COLO668 (cell line): ENCODE data around the gene AFAP1.

Experiments
- DNase-seq: peaks from one replicate; lab custom pipeline; 2025; ENCODE audit not compliant: unreplicated experiment; lab: John Stamatoyannopoulos, UW

AFAP1 gene

GRCh38 chr4:7898385-7898784 is 41.3 kb downstream of the AFAP1 start:
- DNase-seq, result no peak

DNA sequence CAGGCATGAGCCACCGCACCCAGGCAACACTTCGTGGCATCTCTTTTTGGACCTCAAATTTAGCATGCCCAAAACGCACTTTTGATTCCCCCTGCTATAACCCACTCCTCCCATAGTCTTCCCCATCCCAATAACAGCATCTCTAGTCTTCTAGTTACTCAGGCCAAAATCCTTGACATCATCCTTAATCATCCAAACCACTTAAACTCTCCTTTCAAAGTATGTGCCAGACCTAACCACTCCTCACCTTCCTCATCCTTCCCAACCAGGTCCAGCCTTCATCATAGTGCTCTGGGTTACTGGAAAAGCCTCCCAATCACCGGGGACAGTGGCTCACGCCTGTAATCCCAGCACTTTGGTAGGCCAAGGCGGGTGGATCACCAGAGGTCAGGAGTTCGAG is 41.9 kb downstream of the AFAP1 start:
- DNase-seq, result no peak

GRCh38 chr4:7894677-7895181 is 44.9 kb downstream of the AFAP1 start:
- DNase-seq, result no peak

GRCh38 chr4:7894098-7894676 is 45.5 kb downstream of the AFAP1 start:
- no peak for DNase-seq

DNA sequence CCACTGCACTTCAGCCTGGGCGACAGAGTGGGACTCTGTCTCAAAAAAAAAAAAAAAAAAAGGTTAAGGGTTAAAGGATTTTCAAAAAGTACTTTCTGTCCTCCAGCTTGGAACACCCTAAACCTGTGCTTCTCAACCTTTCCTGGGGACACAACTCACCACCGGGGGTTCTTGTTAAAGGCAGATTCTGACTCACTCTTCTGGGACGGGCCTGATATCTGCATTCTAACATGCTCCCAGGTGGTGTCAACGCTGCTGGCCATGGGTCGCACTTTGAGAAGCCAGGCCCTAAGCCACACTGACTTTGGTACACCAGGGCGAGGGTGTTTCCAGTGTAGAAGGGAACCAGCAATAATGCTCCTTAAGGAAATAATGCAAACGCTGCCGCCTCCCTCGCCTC is 46.1 kb downstream of the AFAP1 start:
- no peak for DNase-seq

- DNase-seq, result no peak
Observed at GRCh38 chr4:7892212-7893019, 47.2 kb downstream of the AFAP1 start.

DNA sequence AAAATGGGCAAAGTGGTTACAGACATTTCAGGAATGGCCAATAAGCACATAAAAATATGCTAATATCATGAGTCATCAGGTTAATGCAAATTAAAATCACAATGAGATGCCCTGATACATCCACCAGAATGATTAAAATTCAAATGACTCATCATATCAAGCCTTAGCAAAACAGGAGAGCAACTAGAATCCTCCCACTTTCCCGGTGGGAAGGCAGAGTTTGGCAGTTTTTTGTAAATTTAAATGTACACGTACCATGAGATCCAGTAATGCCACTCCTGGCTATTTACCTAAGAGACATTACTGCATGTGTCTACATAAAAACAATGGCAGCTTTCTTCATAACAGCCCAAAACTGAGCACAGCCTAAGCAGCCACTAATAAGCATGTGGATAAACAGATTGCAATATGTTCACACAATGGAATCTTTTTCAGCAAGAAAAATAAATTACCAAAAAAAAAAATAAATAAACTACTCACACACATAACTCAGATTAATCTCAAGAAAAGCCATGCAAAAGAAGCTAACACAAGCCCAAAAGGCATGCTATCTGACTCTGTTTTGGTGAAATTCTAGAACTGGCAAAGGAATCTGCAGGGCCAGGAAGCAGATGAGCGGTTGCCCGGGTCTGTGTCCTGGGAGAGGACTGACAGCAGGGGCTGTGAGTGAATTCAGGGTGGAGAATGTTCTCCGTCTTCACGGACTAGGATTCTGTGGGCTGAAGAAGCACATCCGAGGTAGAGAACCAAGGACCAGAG is 48.8 kb downstream of the AFAP1 start:
- DNase-seq, result no peak

GRCh38 chr4:7887436-7887835 is 52.2 kb downstream of the AFAP1 start:
- no peak for DNase-seq

DNA sequence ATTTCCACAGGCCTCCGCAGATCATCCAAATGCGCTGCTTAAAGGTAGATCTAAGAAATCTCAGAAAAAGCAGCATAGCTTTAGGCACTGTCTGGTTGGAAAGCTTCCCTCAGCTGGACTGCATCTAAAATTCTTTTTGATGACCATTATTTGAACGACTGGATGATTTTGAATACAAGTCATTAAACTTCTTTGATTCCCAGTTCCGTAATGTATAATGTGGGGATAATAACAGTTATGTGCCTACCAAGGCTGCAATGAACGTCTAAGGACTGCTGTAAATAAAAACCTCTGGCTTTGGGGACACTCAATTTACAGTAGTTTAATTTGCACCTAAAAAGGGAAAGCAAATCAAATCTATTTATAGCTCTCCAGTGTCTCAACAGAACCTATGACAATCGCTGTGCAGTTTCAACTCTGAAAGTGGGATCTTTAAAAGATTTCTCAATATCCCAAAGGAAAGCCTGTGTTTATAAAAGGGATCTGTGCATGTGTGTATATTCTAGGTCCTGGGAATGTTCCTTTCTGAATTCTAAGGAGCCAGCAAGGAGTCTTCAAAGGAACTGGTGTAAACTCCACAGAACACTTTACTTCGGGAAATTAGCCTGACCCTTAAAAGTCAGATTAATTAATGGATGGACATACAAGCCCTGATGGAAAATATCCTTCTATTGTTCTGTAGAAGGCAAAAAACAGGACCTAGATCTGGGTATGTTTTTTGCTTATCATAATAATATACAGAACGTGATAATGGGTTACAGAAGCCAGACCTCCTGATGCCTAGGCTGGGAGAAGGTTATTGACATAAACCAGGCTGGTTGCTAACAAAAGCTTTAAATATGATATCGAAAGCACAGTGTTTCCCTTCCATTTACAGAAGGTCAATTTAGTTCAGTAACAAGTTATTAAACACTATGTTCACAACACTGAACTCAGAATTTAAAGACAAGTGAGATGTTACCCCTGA is 53.4 kb downstream of the AFAP1 start:
- DNase-seq, result no peak

- no peak for DNase-seq
Observed at GRCh38 chr4:7885216-7886006, 54.2 kb downstream of the AFAP1 start.

DNA sequence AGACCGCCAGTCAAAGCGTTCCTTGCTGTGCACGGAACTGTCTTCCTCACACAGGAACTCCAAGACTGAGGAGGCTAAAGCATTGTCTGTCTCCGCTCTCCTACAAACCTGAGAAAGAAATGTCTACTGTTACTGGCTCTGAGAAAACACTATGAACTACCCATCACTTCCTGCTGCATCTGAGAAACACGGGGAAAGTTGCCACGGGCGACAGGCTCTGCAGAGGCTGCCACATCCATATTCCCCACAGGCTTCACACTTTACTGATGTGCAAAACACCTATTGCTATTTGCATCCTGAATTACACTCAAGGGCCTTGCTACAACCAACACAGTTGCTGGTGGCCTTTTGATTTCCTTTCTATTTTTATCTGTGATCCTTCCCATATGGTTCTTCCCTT is 59.0 kb downstream of the AFAP1 start:
- no peak for DNase-seq

GRCh38 chr4:7879127-7879526 is 60.5 kb downstream of the AFAP1 start:
- no peak for DNase-seq

DNA sequence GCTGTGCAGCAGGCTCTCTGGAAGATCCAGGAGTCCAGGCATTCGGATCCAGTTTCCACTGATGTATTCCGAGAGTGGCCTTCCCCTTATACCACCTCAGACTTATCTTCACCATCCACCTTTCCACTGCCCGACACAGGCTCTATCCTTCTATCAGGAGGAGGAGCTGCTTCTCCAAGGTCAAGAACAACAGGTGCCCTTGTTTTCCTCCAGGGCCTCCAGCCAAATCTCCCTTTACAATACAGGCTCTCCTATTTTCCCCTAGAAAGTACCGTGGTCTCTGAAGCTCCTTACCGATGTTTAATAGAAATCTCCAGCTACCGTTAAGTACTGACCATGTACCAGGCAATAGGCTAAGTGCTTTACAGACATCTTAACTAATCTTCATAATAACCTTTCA is 61.3 kb downstream of the AFAP1 start:
- DNase-seq, result no peak

DNA sequence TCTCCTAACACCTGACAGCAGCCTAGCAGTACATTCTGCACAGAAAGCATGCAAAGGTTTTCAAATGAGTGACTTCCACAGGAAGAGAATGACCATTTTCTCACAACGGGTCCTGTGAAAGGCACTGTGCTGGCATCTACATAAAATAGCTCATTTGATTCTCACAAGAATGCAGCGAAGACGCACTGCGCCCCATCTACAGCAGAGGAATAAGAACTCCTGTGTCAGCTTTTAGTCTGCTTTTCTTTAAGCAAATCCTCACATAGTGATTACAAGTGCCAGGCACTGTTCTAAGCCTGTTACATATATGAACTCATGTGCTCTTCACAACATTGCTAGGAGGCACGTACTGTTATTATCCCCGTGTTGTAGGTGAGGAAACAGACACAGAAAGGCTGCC is 62.5 kb downstream of the AFAP1 start:
- no peak for DNase-seq

- DNase-seq, result no peak
Observed at GRCh38 chr4:7876201-7876875, 63.3 kb downstream of the AFAP1 start.

GRCh38 chr4:7874838-7875237 is 64.8 kb downstream of the AFAP1 start:
- no peak for DNase-seq

DNA sequence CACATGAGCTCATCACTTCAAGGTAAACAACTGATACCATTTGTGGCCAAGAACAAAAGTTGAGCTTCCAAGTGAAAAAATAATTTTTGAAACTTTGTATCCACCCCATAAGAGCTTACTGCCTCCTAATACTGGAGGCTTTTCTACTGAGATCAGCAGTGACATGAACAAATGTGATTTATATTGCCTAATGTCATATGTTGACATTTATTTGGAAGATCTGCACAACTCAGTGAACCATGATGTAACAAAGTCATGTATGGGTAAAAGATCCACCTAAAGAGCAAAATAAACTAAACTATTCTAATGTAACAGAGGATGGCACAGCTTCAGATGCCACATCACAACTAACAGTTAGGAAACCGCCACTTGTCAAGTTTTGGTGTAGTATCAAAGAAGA is 65.8 kb downstream of the AFAP1 start:
- no peak for DNase-seq

DNA sequence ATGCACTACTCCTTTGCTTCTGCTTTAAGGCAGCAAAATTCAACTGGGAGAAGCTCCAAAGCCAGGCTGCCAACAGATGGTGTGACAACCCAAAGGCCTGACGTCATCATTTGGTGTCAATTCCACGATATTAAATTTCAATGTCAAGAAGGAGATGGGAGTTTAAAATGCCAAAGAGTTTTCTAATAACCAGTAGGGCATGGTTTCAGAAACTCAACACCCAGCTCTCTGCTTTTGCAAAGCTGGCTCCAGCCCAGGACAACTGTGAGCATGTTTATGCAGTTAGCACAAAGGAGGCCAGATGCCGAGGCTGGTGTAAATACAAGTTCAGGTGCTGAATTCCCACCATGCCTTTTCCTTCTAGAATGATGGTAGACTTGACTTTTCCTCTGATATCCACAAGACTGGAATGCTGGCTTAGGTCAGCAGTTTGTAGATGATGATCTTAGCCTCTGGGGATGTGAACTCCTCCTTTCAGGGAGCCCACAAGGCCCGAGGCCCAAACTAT is 67.3 kb downstream of the AFAP1 start:
- DNase-seq, result peak; percentile 49

GRCh38 chr4:7871356-7871755 is 68.3 kb downstream of the AFAP1 start:
- no peak for DNase-seq
